Pancreas (tissue), 10 donors: ENCODE results near the gene NFKBIB. TPM values are rescaled to one million over a fixed set of nuclear protein-coding genes. Genes with fewer than 3 reads are reported as not detected.

Experiments
- ATAC-seq, 4 donors: fragments of 200-7000 bp; cut with Tn5 transposase; one replicate each; pipeline versions ENCODE4 v1.8.0 to v1.9.1; 2020; ENCODE audit warnings: mild to moderate bottlenecking in 4 of 4, moderate library complexity in 4 of 4
- DNase-seq, 6 donors: peaks; one replicate each; pipeline ENCODE4 v3.0.0-alpha.2; 2020
- FAIRE-seq: peaks from 2 replicates; lab custom pipeline; 2012; peaks lifted over from hg19 to GRCh38; lab: Jason Lieb, UNC
- H3K27ac ChIP-seq, 4 donors: fragments of 200-600 bp; sonication (generic); 1 replicate in 3 of 4; 2 replicates in 1 of 4; pipeline versions ENCODE4 v1.5.0 to v1.8.0; 2020
- H3K27me3 ChIP-seq, 4 donors: fragments of 200-600 bp; one replicate each; pipeline ENCODE4 v1.8.0; 2021
- H3K36me3 ChIP-seq, 3 donors: fragments of 200-600 bp; sonication (generic) in 1 of 3; one replicate each; pipeline versions ENCODE4 v1.5.0 to v1.8.0; 2020 to 2021
- H3K4me1 ChIP-seq, 3 donors: fragments of 200-600 bp; one replicate each; pipeline ENCODE4 v1.8.0; 2021
- H3K4me3 ChIP-seq, 4 donors: fragments of 200-600 bp; sonication (generic) in 2 of 4; one replicate each; pipeline versions ENCODE4 v1.5.0 to v1.8.0; 2020 to 2021
- H3K9me3 ChIP-seq, 4 donors: fragments of 200-600 bp; one replicate each; pipeline ENCODE4 v1.8.0; 2021
- CTCF ChIP-seq, 4 donors: fragments of 200-600 bp; sonication (generic) in 3 of 4; IDR thresholded peaks; one replicate each; pipeline versions ENCODE4 v1.5.0 to v1.8.0; 2021; ENCODE audit warnings: antibody characterized with exemption in 4 of 4
- WGBS, 2 donors: extraction: QIAGEN DNeasy Blood & Tissue Kit; methylation state at CpG; one replicate each; pipeline ENCODE4 v1.1.7; 2013; 5-methylcytosine and 5-hydroxymethylcytosine counted together
- intact Hi-C, 3 donors: fragments of 100-400 bp; cut with DNase I; formaldehyde crosslinking; loops; one replicate each; pipeline versions ENCODE4 v1.11.1 to v1.14.2; 2022
- polyA plus RNA-seq, 2 donors: library from polyadenylated mRNA; stranded (reverse); fragments of 200-250 nt; gene quantifications; one replicate each; pipeline ENCODE4 v1.2.3, GENCODE V29; 2013
- total RNA-seq, 6 donors: library from RNA; stranded (reverse); fragmentation: NEBNext Ultra II Directional in 4 of 6; extraction: Animal tissue kit (Norgen Biotek cat#: 25700) in 4 of 6; gene quantifications; one replicate each; pipeline versions ENCODE4 v1.2.1 to v1.2.4, GENCODE V29; 2021 to 2023
- donor health status: healthy with polysubstance abuse.
- donor health status: DM: no; HTN: no; CAD: no; lungs with moderate emphysema.
- donor health status: DM: no; HTN: no; CAD: no.
- donor health status: control.
- donor health status: control.
- donor health status: Bipolar disorder and iron deficiency.
- donor health status: DM: yes; HTN: yes; CAD: no.
- donor health status: DM: no; HTN: no; CAD: no.
- donor health status: DM: no; HTN: no; CAD: no.
- donor health status: DM: yes; HTN: yes; CAD: no.

NFKBIB gene
- total and polyA plus RNA-seq, 8 donors: 6.8 to 26.8 (median 10.8) TPM

- Histone ChIP-seq H3K9me3 (no peaks in the 10 kb centered on the region), H3K27ac (peak overlapping the region; percentile 38 to 82 (median 69)), H3K4me3 (peak overlapping the region; percentile 54 to 96 (median 78)), H3K4me1 (peaks cover 0 to 19% (median 5%) of the 10 kb centered on the region in 3 donors), H3K36me3 (no peaks in the 10 kb centered on the region), H3K27me3 (no peaks in the 10 kb centered on the region)
- no peak for FAIRE-seq
- WGBS, 2 donors: 5 to 7% methylated on average over 23 to 25 of the region's 25 CpGs
- peak in 2 of 6 donors; percentile 35 to 50 for DNase-seq
- intact Hi-C loops: no loop called here
- TF ChIP-seq CTCF (IDR thresholded peaks at IDR 0.05): no peak
- ATAC-seq: peak; percentile 2 to 3 (median 3)
These were observed 852 bp upstream of the NFKBIB start for GRCh38 chr19:38898788-38899446.

GRCh38 chr19:38900202-38900629 lies 447 bp downstream of the NFKBIB start:
- WGBS, 2 donors: 0 to 2% methylated on average over 8 of the region's 8 CpGs
- ATAC-seq: no peak
- peak overlapping the region; percentile 73 to 87 (median 83) for H3K27ac ChIP-seq
- H3K4me1 ChIP-seq: peaks cover 0 to 19% (median 5%) of the 10 kb centered on the region in 3 donors
- no peak for FAIRE-seq
- H3K4me3 ChIP-seq: peak overlapping the region; percentile 55 to 96 (median 73)
- DNase-seq: no peak
- intact Hi-C loops: no loop called here
- H3K36me3 ChIP-seq: peaks cover 0 to 4% (median 0%) of the 10 kb centered on the region in 3 donors
- TF ChIP-seq CTCF (IDR thresholded peaks at IDR 0.05): no peak
- no peaks in the 10 kb centered on the region for H3K9me3 ChIP-seq
- no peaks in the 10 kb centered on the region for H3K27me3 ChIP-seq

- no peak for FAIRE-seq
- intact Hi-C loops: no loop called here
These were observed 998 bp downstream of the NFKBIB start for GRCh38 chr19:38900743-38901190.

GRCh38 chr19:38901683-38902082 lies 1.9 kb downstream of the NFKBIB start:
- Histone ChIP-seq H3K9me3 (no peaks in the 10 kb centered on the region), H3K27me3 (no peaks in the 10 kb centered on the region), H3K4me1 (peaks cover 0 to 19% (median 5%) of the 10 kb centered on the region in 3 donors), H3K27ac (no peak overlapping the region), H3K4me3 (no peak overlapping the region), H3K36me3 (peaks cover 0 to 9% (median 5%) of the 10 kb centered on the region in 3 donors)
- FAIRE-seq: no peak
- ATAC-seq: no peak
- intact Hi-C loops: no loop called here
- DNase-seq: no peak
- 98 to 100% methylated on average over 1 of the region's 1 CpG for whole genome bisulfite sequencing, 2 donors
- TF ChIP-seq CTCF (IDR thresholded peaks at IDR 0.05): no peak

More at GRCh38 chr19:38900743-38901190, 998 bp downstream of the NFKBIB start:
- DNase-seq (no peak), ATAC-seq (no peak)
- peaks cover 0 to 9% (median 5%) of the 10 kb centered on the region in 3 donors for H3K36me3 ChIP-seq
- no peaks in the 10 kb centered on the region for H3K27me3 ChIP-seq
- H3K4me3 ChIP-seq: peak overlapping the region in 3 of 4 donors; percentile 66 to 96 (median 80)
- TF ChIP-seq CTCF (IDR thresholded peaks at IDR 0.05): no peak
- 5 to 12% methylated on average over 3 of the region's 3 CpGs for WGBS, 2 donors
- H3K9me3 ChIP-seq: no peaks in the 10 kb centered on the region
- peaks cover 0 to 19% (median 5%) of the 10 kb centered on the region in 3 donors for H3K4me1 ChIP-seq
- H3K27ac ChIP-seq: peak overlapping the region in 3 of 4 donors; percentile 73 to 84 (median 82)
